GM08714 (cell line): ENCODE measurements around the gene UBTF.

Experiments used
- H3K4me3 ChIP-seq: fragments of 200-500 bp; sonication (Bioruptor generic); 2 replicates; pipeline ENCODE4 v1.5.1; 2014; ENCODE audit warnings: mild to moderate bottlenecking, low read length, inconsistent platforms
- ZNF274 ChIP-seq: IDR thresholded peaks from 2 replicates; pipeline ENCODE4 v1.6.1; 2012; ENCODE audit warnings: mild to moderate bottlenecking, low read depth, low read length

Gene UBTF

DNA sequence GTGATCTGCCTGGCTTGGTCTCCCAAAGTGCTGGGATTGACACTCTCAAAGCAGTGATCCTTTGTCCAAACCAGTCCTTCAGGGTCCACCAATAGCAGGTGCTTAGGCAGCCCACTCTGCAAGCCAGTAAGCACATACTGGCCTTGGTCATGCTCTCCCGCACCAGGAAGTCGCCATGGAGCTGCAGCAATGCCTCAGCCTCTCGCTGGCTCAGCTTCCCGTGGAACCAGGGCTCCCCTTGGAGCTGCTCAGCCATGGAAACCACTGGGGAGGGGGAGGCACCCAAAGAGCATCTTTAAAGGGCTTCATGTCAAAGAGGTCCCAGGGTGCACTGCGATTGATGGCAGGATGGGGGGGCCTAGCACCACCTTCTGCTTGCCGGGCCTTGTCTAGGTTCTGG, 9.6 kb upstream of the UBTF start:
- no peak overlapping the region for H3K4me3 ChIP-seq
- no peak for TF ChIP-seq ZNF274

DNA sequence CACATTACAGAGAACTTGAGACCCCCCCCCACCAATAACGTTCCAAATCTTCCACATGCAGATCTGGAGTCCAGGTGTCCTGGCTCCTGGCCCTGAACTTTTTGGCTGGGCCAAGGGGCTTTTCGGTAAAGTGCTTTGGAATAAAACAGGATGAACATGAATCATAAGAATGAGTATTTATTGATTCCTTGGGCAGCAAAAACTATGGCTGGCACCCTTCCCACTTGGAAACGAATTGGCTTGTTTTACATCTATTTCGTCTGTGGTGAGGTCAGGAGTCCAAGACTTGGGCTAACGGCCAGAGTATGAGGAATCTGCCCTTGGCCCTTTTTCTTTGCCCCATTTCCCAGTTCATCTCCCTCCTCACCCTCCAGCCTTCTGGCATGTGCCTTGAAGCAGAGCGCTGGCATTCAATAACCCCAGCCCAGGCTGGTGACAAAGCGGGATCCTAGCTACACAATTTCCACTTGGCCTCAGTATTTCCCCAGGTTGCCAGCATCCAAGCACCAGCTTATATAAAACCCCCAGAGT, 4.1 kb upstream of the UBTF start:
- TF ChIP-seq ZNF274: no peak
- no peak overlapping the region for H3K4me3 ChIP-seq

GRCh38 chr17:44222112-44222869, 2.8 kb upstream of the UBTF start:
- TF ChIP-seq ZNF274: no peak
- peak overlapping the region; percentile 70; the same call in 1 of the 2 replicates for H3K4me3 ChIP-seq

DNA sequence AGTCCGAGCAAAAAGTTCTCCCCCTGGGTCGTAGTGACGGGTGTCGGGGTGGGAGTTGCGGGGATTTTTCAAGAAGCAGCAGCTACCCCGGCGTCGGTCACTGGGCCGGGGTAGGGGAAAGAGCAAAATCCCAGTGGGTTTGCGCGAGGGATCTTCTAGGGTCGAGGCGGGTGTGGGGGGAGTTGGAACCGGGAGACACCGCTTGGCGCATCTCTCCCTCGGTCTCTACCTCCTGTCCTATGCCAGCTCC, 2.3 kb upstream of the UBTF start:
- peak overlapping the region; percentile 70 for H3K4me3 ChIP-seq
- TF ChIP-seq ZNF274: no peak

DNA sequence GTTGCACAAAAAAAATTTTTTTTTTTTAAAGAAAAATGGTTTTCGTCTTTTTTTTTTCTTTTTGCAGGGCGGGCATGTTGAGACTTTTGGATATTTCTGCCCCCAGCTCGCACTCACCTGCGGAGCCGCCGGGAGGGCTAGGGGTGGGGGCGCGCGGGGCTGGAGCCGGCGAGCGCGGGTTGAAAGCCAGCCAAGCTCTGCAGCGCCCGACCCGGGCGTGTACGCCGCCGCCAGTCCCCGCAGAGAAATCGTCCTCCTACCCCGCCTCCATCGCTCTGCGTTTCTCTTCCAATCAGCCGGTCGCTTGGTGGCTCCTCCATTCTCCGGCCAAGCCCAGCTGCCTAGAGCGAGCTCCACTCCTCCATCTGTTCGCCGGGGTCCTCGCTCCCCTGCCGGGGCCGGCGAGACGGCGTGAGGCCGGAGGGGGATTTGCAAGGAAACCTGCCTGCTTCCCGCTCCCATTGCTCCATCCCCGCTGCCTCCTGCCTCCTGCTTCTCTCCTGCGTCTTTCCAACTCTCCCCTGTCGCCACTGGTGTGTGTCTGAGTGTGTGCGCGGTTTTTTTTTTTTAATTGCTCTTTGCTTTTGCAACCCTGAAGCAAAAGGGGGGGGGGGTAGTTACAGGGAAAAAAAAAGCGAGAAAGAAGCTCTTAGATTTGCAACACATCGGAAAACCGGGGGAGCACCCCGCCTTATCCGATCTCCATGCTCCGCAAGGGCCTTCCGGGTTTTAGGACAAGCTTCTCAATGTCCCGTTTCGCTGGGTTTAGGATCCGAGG, 1.8 kb upstream of the UBTF start:
- no peak for TF ChIP-seq ZNF274
- H3K4me3 ChIP-seq: peak overlapping the region; percentile 70

- TF ChIP-seq ZNF274: no peak
Measured at GRCh38 chr17:44220213-44221083, 973 bp upstream of the UBTF start.

DNA sequence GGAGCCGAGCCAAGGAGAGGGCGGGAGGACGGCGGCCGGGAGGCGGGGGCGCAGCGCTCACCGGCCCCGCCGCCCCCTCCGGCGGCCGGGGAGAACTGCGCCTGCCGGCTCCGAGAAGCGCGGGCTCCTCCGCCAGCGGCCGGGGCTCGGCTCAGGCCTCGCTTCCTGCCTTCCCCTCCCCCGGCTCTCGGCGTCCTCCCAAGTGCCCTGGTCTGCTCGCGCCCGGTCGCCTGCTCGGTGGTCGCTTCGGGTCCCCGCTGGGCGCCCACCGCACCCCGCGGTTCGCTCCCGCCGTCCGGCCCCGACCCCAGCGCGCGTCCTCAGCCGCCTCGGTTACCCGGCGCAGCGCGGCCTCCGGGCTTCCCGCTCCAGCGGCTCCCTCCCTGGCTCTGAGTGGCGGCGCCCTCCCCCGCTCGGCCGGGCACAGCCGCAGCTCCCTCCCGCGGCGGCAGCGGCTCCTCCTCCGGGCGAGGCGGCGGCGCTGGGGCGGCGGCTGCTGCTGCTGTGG, 313 bp downstream of the UBTF start:
- TF ChIP-seq ZNF274: no peak
- H3K4me3 ChIP-seq: peak overlapping the region; percentile 72

More at GRCh38 chr17:44220213-44221083, 973 bp upstream of the UBTF start:
- H3K4me3 ChIP-seq: peak overlapping the region; percentile 70

- peak overlapping the region; percentile 77 for H3K4me3 ChIP-seq
- no peak for TF ChIP-seq ZNF274
Measured at GRCh38 chr17:44218344-44219107, 949 bp downstream of the UBTF start.

GRCh38 chr17:44217738-44218343, 1.6 kb downstream of the UBTF start:
- TF ChIP-seq ZNF274: no peak
- H3K4me3 ChIP-seq: peak overlapping the region; percentile 77

GRCh38 chr17:44216694-44217093, 2.8 kb downstream of the UBTF start:
- no peak for TF ChIP-seq ZNF274
- H3K4me3 ChIP-seq: peak overlapping the region; percentile 77; the same call in 1 of the 2 replicates

DNA sequence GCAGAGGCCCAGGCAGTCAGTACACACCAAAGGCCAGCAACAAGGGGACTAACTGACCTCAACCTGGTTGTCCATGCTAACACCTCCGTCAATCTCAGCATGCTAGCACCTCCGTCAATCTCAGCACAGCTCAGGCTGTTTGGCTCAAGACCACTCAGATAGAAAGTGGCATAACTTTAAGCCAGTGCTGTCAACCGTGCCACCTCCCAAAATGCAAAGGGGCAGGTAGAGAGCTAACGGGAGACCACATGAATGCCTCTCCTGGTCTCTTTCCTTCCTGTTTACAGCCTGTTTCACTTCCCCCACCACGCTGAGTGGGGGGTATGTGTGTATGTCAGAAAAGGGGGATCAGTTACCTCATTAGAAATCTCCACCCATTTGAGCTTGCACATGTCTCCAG, 3.3 kb downstream of the UBTF start:
- no peak for TF ChIP-seq ZNF274
- peak overlapping the region; percentile 77; the same call in 1 of the 2 replicates for H3K4me3 ChIP-seq

- TF ChIP-seq ZNF274: no peak
- H3K4me3 ChIP-seq: no peak overlapping the region
Measured at GRCh38 chr17:44214896-44215295, 4.6 kb downstream of the UBTF start.

GRCh38 chr17:44214230-44214494, 5.3 kb downstream of the UBTF start:
- no peak overlapping the region for H3K4me3 ChIP-seq
- no peak for TF ChIP-seq ZNF274
